K562 (cell line): ENCODE data around the gene DOCK6. TPM values are rescaled to one million over a fixed set of nuclear protein-coding genes. Genes with fewer than 3 reads are reported as not detected.

ENCODE experiments used
- ATAC-seq: fragments of 200-7000 bp; cut with Tn5 transposase; 3 replicates; pipeline ENCODE4 v1.9.1; 2020; ENCODE audit warnings: moderate library complexity
- BruUV-seq: library from RNA; stranded (reverse); fragments of 400-500 nt; replicated peaks from 2 replicates; lab custom pipeline; 2021; lab: Mats Ljungman, UMichigan
- CTCF ChIA-PET: fragments of 300-600 bp; formaldehyde crosslinking; extraction: SDS; loops from one replicate; lab custom pipeline; 2021; ENCODE audit warnings: low intra/inter-chr PET ratio; lab: Yijun Ruan, JAX
- POLR2A ChIA-PET: fragments of 300-600, 350-650 bp; sonication (Branson Sonifier 250); formaldehyde crosslinking; extraction: SDS; loops from one replicate; lab custom pipeline; 2021; ENCODE audit warnings: antibody characterized with exemption, inconsistent platforms; lab: Yijun Ruan, JAX
- DNase-seq, 4 experiments: peaks; one replicate each; pipeline versions ENCODE4 v3.0.0 to v3.0.0-alpha.2; 2011 to 2018; ENCODE audit warnings: low spot score in 3 of 4, mixed read lengths in 3 of 4; ENCODE audit errors: extremely low read depth in 1 of 4
- FAIRE-seq: peaks from 2 replicates; lab custom pipeline; 2011; peaks lifted over from hg19 to GRCh38; lab: Jason Lieb, UNC
- H2AFZ ChIP-seq: 2 replicates; pipeline ENCODE4 v1.6.0; 2011; ENCODE audit warnings: low read depth, low read length, control low read depth, inconsistent platforms
- H3K27ac ChIP-seq: fragments of 200-600 bp; 3 replicates; pipeline ENCODE4 v1.8.0; 2011; ENCODE audit warnings: low read depth, mild to moderate bottlenecking, control low read depth, inconsistent platforms, low read length, moderate library complexity, mixed read lengths; ENCODE audit errors: extremely low read depth
- H3K27me3 ChIP-seq, 2 experiments: fragments of 300-600 bp in 1 of 2; 2 replicates in 1 of 2; 3 replicates in 1 of 2; pipeline versions ENCODE4 v1.6.0 to v1.8.0; 2011; ENCODE audit warnings: inconsistent platforms in 2 of 2, low read length in 2 of 2, mild to moderate bottlenecking in 1 of 2, mixed read lengths in 1 of 2, moderate library complexity in 1 of 2; ENCODE audit not compliant: control insufficient read depth in 2 of 2, insufficient read depth in 2 of 2
- H3K36me3 ChIP-seq: fragments of 300-600 bp; 3 replicates; pipeline ENCODE4 v1.8.0; 2011; ENCODE audit warnings: mild to moderate bottlenecking, low read length, inconsistent platforms; ENCODE audit not compliant: control insufficient read depth, insufficient read depth
- H3K4me1 ChIP-seq, 2 experiments: fragments of 200-600 bp in 1 of 2; replicated peaks in 1 of 2; 2 replicates in 1 of 2; 3 replicates in 1 of 2; pipeline versions ENCODE4 v1.5.1 to v1.8.0; 2011; ENCODE audit warnings: inconsistent platforms in 2 of 2, low read length in 2 of 2, mild to moderate bottlenecking in 1 of 2, mixed read lengths in 1 of 2, moderate library complexity in 1 of 2; ENCODE audit not compliant: control insufficient read depth in 2 of 2, insufficient read depth in 2 of 2
- H3K4me2 ChIP-seq: 2 replicates; pipeline ENCODE4 v1.6.1; 2011; ENCODE audit warnings: low read length, control low read depth, inconsistent platforms, mixed read lengths; ENCODE audit not compliant: insufficient read depth
- H3K4me3 ChIP-seq: fragments of 200-600 bp; sonication (generic), shearing (Covaris generic); 2 replicates; pipeline ENCODE4 v1.5.1; 2016; ENCODE audit warnings: control low read depth, inconsistent platforms
- H3K79me2 ChIP-seq: fragments of 200-600 bp; 3 replicates; pipeline ENCODE4 v1.8.0; 2011; ENCODE audit warnings: low read length, inconsistent platforms; ENCODE audit not compliant: control insufficient read depth, insufficient read depth
- H3K9ac ChIP-seq, 2 experiments: 2 replicates each; pipeline versions ENCODE4 v1.6.0 to v1.6.1; 2011; ENCODE audit warnings: low read depth in 2 of 2, low read length in 2 of 2, control low read depth in 1 of 2, inconsistent platforms in 1 of 2, mild to moderate bottlenecking in 1 of 2, mixed read lengths in 1 of 2; ENCODE audit not compliant: insufficient read depth in 1 of 2
- H3K9me1 ChIP-seq: one replicate; pipeline ENCODE4 v1.6.0; 2011; ENCODE audit warnings: inconsistent platforms, mild to moderate bottlenecking, low read length, moderate library complexity; ENCODE audit not compliant: control insufficient read depth, insufficient read depth
- H3K9me3 ChIP-seq: replicated peaks from 2 replicates; pipeline ENCODE4 v1.5.1; 2011; ENCODE audit warnings: low read depth, low read length, inconsistent platforms; ENCODE audit not compliant: control insufficient read depth, insufficient read depth
- H4K20me1 ChIP-seq: replicated peaks from 2 replicates; pipeline ENCODE4 v1.6.1; 2011; ENCODE audit warnings: low read length, inconsistent platforms, mixed read lengths; ENCODE audit not compliant: control insufficient read depth, insufficient read depth
- KLF13 ChIP-seq: fragments of 450-650 bp; IDR thresholded peaks from 2 replicates; pipeline ENCODE4 v1.6.1; 2016; ENCODE audit warnings: missing genetic modification characterization, low read depth, mild to moderate bottlenecking, missing compliant biosample characterization, moderate library complexity, borderline replicate concordance
- NBN ChIP-seq: fragments of 450-650 bp; IDR thresholded peaks from 2 replicates; pipeline ENCODE4 v1.6.1; 2016; ENCODE audit warnings: low read depth, mild to moderate bottlenecking
- RAD21 ChIP-seq, 2 experiments: fragments of 250-450 bp in 1 of 2; fragments of 450-650 bp in 1 of 2; sonication (Bioruptor Pico) in 1 of 2; formaldehyde crosslinking in 1 of 2; IDR thresholded peaks in 1 of 2; conservative IDR thresholded peaks in 1 of 2; 2 replicates each; pipeline versions ENCODE4 v1.4.0 to v1.8.0; 2020 to 2022; ENCODE audit warnings: mild to moderate bottlenecking in 2 of 2, moderate library complexity in 1 of 2
- RHOXF2B ChIP-seq: fragments of 250-450 bp; sonication (Bioruptor Pico); conservative IDR thresholded peaks from 2 replicates; pipeline ENCODE4 v1.5.1; 2021
- SMC3 ChIP-seq: conservative IDR thresholded peaks from 2 replicates; pipeline ENCODE4 v1.6.1; 2011; ENCODE audit warnings: low read depth, low read length, improper control_type of control experiment; ENCODE audit not compliant: insufficient read depth
- WGBS: fragments of 100-300 bp; shearing (Covaris generic); methylation state at CpG from one replicate; pipeline ENCODE4 v1.1.6; 2016; ENCODE audit warnings: low coverage, mixed read lengths; ENCODE audit not compliant: insufficient coverage; ENCODE audit errors: missing lambda C conversion rate; 5-methylcytosine and 5-hydroxymethylcytosine counted together
- in situ Hi-C: fragments of 300-500 bp; cut with MboI; formaldehyde crosslinking; loops from 4 replicates; pipeline ENCODE4 v1.15.0; 2018; ENCODE audit warnings: inconsistent platforms, mixed read lengths
- intact Hi-C: fragments of 100-400 bp; cut with micrococcal nuclease; formaldehyde crosslinking; loops from 2 replicates; pipeline ENCODE4 v1.14.2; 2022
- polyA plus RNA-seq, 8 experiments: library from polyadenylated mRNA; depleted of rRNA in 4 of 8; stranded (reverse) in 5 of 8; unstranded in 3 of 8; fragments of >200 nt; fragmentation: Nextera tagmentation in 2 of 8; fragmentation: Illumina TruSeq in 1 of 8; extraction: Ambion mirVana in 2 of 8; extraction: Trizol in 1 of 8; gene quantifications; 2 replicates each; pipeline versions ENCODE4 v1.2.1 to v1.2.3, GENCODE V29; 2011 to 2014; ENCODE audit warnings: inconsistent platforms in 1 of 8, missing spikeins in 1 of 8
- total RNA-seq, 7 experiments: library from RNA; depleted of rRNA in 6 of 7; stranded (reverse); fragments of >200 nt in 6 of 7; fragmentation: Illumina TruSeq in 2 of 7; extraction: Trizol in 2 of 7; gene quantifications; 2 replicates each; pipeline versions ENCODE4 v1.2.1 to v1.2.3, GENCODE V29; 2011 to 2021; ENCODE audit warnings: low replicate concordance in 1 of 7
- TF ChIP-seq, protein P1 (sequence below): fragments of 450-650 bp; formaldehyde crosslinking; IDR thresholded peaks from 2 replicates; pipeline ENCODE4 v1.4.0; 2020; ENCODE audit warnings: mild to moderate bottlenecking, moderate library complexity
- TF ChIP-seq, protein P2 (sequence below), 2 experiments: fragments of 450-650 bp; formaldehyde crosslinking in 1 of 2; IDR thresholded peaks; 2 replicates each; pipeline versions ENCODE4 v1.4.0 to v1.6.1; 2014 to 2020; ENCODE audit warnings: mild to moderate bottlenecking in 2 of 2, borderline replicate concordance in 1 of 2, low read depth in 1 of 2
- TF ChIP-seq, protein P3 (sequence below), 3 experiments: IDR thresholded peaks in 2 of 3; conservative IDR thresholded peaks in 1 of 3; 2 replicates each; pipeline ENCODE4 v1.5.1; 2011 to 2012; ENCODE audit warnings: low read length in 3 of 3, mild to moderate bottlenecking in 3 of 3, control low read depth in 2 of 3, improper control_type of control experiment in 1 of 3, inconsistent platforms in 1 of 3, low read depth in 1 of 3, mixed read lengths in 1 of 3, moderate library complexity in 1 of 3; ENCODE audit not compliant: insufficient read depth in 2 of 3

DOCK6 gene
- total and polyA plus RNA-seq, 9 of the 15 experiments (the other 6 are each of a cell fraction or from before 2014, with no cell fraction given): 0.35 to 19.3 (median 3.8) TPM

DNA sequence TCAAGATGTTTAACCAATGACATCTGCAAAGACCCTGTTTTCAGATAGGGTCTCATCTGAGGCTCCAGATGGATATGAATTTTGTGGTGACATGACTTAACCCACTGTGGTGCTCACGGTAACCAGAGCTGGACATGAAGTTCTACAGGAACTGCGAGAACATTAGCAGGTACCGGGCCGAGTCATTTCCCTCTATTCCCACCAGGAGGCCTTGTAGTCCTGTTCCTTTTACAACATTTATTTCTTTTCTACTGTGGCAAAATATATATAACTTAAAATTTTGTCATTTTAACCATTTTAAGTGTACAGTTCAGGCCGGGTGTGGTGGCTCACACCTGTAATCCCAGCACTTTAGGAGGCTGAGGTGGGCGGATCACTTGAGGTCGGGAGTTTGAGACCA is 26.0 kb upstream of the DOCK6 start:
- Histone ChIP-seq H3K79me2 (no peaks in the 10 kb centered on the region), H3K4me1 (peaks cover 0 to under 1% of the 10 kb centered on the region in 2 experiments; a peak in 2 of 5 replicates), H2AFZ (no peak overlapping the region), H3K4me3 (no peak overlapping the region), H3K27me3 (peaks cover 3 to 5% of the 10 kb centered on the region in 2 experiments; a peak in 3 of 5 replicates), H3K9me1 (no peaks in the 10 kb centered on the region), H3K9me3 (no peaks in the 10 kb centered on the region), H3K36me3 (no peaks in the 10 kb centered on the region), H3K27ac (no peak overlapping the region), H3K9ac (no peak overlapping the region), H3K4me2 (no peak overlapping the region), H4K20me1 (0 out of 2 replicates have a peak, but pooled peaks cover 2% of the 10 kb centered on the region)
- peak in 2 of 4 experiments; percentile 41 to 56 for DNase-seq
- ChIA-PET POLR2A (no interaction called here), CTCF (interaction anchor here (1.5 kb wide), 1 partner anchor 158 kb away, joined by 4 read pairs; no protein-coding TSS in a partner anchor)
- 10% methylated on average over 7 of the region's 7 CpGs for WGBS
- TF ChIP-seq RAD21 (CRISPR knock-in tag; conservative IDR thresholded peaks at IDR 0.05 in 1 of 2, IDR thresholded peaks at IDR 0.05 in 1 of 2) (peak in 1 of 2 experiments; percentile 60; a peak in 3 of 4 replicates), KLF13 (tag) (no peak), RHOXF2B (CRISPR knock-in tag) (no peak), SMC3 (peak; percentile 31), NBN (no peak)
- TF ChIP-seq, protein P1, sequence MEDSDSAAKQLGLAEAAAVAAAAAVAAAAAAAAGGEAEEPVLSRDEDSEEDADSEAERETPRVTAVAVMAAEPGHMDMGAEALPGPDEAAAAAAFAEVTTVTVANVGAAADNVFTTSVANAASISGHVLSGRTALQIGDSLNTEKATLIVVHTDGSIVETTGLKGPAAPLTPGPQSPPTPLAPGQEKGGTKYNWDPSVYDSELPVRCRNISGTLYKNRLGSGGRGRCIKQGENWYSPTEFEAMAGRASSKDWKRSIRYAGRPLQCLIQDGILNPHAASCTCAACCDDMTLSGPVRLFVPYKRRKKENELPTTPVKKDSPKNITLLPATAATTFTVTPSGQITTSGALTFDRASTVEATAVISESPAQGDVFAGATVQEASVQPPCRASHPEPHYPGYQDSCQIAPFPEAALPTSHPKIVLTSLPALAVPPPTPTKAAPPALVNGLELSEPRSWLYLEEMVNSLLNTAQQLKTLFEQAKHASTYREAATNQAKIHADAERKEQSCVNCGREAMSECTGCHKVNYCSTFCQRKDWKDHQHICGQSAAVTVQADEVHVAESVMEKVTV: 0 out of 2 replicates have a peak, but pooled peaks have one; percentile 22
- TF ChIP-seq, protein P2, sequence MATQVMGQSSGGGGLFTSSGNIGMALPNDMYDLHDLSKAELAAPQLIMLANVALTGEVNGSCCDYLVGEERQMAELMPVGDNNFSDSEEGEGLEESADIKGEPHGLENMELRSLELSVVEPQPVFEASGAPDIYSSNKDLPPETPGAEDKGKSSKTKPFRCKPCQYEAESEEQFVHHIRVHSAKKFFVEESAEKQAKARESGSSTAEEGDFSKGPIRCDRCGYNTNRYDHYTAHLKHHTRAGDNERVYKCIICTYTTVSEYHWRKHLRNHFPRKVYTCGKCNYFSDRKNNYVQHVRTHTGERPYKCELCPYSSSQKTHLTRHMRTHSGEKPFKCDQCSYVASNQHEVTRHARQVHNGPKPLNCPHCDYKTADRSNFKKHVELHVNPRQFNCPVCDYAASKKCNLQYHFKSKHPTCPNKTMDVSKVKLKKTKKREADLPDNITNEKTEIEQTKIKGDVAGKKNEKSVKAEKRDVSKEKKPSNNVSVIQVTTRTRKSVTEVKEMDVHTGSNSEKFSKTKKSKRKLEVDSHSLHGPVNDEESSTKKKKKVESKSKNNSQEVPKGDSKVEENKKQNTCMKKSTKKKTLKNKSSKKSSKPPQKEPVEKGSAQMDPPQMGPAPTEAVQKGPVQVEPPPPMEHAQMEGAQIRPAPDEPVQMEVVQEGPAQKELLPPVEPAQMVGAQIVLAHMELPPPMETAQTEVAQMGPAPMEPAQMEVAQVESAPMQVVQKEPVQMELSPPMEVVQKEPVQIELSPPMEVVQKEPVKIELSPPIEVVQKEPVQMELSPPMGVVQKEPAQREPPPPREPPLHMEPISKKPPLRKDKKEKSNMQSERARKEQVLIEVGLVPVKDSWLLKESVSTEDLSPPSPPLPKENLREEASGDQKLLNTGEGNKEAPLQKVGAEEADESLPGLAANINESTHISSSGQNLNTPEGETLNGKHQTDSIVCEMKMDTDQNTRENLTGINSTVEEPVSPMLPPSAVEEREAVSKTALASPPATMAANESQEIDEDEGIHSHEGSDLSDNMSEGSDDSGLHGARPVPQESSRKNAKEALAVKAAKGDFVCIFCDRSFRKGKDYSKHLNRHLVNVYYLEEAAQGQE (IDR thresholded peaks at IDR 0.05; ENCODE audit: borderline replicate concordance): peak; percentile 13; the same call in 1 of the 2 replicates
- TF ChIP-seq, protein P2 (CRISPR knock-in tag; IDR thresholded peaks at IDR 0.05; ENCODE audit: low read depth): no peak
- TF ChIP-seq, protein P3, sequence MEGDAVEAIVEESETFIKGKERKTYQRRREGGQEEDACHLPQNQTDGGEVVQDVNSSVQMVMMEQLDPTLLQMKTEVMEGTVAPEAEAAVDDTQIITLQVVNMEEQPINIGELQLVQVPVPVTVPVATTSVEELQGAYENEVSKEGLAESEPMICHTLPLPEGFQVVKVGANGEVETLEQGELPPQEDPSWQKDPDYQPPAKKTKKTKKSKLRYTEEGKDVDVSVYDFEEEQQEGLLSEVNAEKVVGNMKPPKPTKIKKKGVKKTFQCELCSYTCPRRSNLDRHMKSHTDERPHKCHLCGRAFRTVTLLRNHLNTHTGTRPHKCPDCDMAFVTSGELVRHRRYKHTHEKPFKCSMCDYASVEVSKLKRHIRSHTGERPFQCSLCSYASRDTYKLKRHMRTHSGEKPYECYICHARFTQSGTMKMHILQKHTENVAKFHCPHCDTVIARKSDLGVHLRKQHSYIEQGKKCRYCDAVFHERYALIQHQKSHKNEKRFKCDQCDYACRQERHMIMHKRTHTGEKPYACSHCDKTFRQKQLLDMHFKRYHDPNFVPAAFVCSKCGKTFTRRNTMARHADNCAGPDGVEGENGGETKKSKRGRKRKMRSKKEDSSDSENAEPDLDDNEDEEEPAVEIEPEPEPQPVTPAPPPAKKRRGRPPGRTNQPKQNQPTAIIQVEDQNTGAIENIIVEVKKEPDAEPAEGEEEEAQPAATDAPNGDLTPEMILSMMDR (IDR thresholded peaks at IDR 0.05 in 2 of 3, conservative IDR thresholded peaks at IDR 0.05 in 1 of 3; ENCODE audit: insufficient read depth in 2 of 3, low read depth in 1 of 3, low read length in 3 of 3): peak; percentile 30 to 60 (median 55); a peak in 5 of 6 replicates
- BruUV-seq: no TSS peak
- peak; percentile 79 for FAIRE-seq
- peak; percentile 80 for ATAC-seq
- intact Hi-C loops: no loop called here
- in situ Hi-C loops: no loop called here
